ENCODE results near the gene IRAG1. TPM values are rescaled to one million over a fixed set of nuclear protein-coding genes. Genes with fewer than 3 reads are reported as not detected.

The IRAG1 gene
- total RNA-seq, 2 donors from 2014 or later = 4.2 to 7.3 TPM

DNA sequence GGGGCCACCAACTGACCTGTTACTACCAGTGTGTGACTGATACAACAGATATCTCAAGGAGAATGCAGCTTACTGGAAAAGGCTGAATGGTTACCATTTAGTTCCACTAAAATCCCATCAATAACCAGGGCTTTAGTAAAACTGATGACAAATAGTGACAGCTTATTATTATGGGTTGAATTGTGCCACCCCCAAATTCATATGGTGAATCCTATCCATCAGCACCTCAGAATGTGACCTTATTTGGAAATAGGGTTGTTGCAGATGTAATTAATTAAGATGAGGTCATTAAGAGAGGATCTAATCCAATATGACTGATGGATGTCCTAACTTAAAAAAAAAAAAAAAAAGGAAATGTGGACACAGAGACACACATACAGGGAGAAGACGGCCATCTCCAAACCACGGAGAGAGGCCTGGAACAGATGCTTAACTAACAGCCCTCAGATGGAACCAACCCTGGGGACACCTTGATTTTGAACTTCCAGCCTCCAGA, 27.4 kb upstream of the IRAG1 start:
- no peaks in the 10 kb centered on the region for H3K36me3 Mint-ChIP-seq (ENCODE audit: low read depth)
- H3K36me3 ChIP-seq (ENCODE audit: control insufficient read depth, insufficient read depth, low read length) = no peaks in the 10 kb centered on the region

DNA sequence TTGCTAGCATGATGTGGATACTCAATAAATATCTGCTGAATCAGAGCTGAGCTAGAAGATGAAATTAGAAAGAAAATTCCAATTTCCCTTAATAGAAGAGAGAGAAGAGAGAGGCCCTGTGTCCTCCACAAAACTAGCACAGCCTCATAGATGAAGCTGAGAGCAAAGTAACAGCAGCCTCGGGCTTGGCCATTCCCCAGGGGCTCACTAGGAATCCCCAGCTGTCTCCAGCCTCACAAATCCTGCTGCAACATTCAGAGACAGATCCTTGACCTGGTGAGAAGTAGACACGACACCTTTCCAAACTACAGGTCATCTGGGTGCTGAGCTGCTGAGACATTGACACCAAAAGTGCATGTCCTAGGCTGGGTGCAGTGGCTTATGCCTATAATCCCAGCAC, 26.1 kb upstream of the IRAG1 start:
- Mint-ChIP-seq H3K9me3 (no peaks in the 10 kb centered on the region), H3K27ac (no peak overlapping the region), H3K4me1 (no peaks in the 10 kb centered on the region), H3K36me3 (ENCODE audit: low read depth) (no peaks in the 10 kb centered on the region), H3K4me3 (no peak overlapping the region), H3K27me3 (ENCODE audit: insufficient read depth) (no peaks in the 10 kb centered on the region)
- H3K9ac ChIP-seq (ENCODE audit: extremely low read depth, low read length, poor library complexity, severe bottlenecking) = no peak overlapping the region
- 83 to 94% methylated on average over 1 to 2 of the region's 2 CpGs for WGBS, 2 experiments (ENCODE audit: insufficient coverage in 1 of 2, insufficient read length in 1 of 2)
- no peaks in the 10 kb centered on the region for H3K36me3 ChIP-seq (ENCODE audit: control insufficient read depth, insufficient read depth, low read length)
- H3K4me3 ChIP-seq (ENCODE audit: low read length) = no peak overlapping the region
- DNase-seq = no peak
- H3K4me1 ChIP-seq (ENCODE audit: control insufficient read depth, insufficient read depth, low read length) = no peaks in the 10 kb centered on the region
- no peak overlapping the region for H3K27ac ChIP-seq (ENCODE audit: low read depth, low read length)
- no peaks in the 10 kb centered on the region for H3K27me3 ChIP-seq (ENCODE audit: control insufficient read depth, insufficient read depth, low read length, poor library complexity, severe bottlenecking)
- TF ChIP-seq, protein P1, sequence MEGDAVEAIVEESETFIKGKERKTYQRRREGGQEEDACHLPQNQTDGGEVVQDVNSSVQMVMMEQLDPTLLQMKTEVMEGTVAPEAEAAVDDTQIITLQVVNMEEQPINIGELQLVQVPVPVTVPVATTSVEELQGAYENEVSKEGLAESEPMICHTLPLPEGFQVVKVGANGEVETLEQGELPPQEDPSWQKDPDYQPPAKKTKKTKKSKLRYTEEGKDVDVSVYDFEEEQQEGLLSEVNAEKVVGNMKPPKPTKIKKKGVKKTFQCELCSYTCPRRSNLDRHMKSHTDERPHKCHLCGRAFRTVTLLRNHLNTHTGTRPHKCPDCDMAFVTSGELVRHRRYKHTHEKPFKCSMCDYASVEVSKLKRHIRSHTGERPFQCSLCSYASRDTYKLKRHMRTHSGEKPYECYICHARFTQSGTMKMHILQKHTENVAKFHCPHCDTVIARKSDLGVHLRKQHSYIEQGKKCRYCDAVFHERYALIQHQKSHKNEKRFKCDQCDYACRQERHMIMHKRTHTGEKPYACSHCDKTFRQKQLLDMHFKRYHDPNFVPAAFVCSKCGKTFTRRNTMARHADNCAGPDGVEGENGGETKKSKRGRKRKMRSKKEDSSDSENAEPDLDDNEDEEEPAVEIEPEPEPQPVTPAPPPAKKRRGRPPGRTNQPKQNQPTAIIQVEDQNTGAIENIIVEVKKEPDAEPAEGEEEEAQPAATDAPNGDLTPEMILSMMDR (conservative IDR thresholded peaks at IDR 0.05) = no peak
- H3K9me3 ChIP-seq (ENCODE audit: control insufficient read depth, low read length) = no peaks in the 10 kb centered on the region

More for the DNA sequence above, 27.4 kb upstream of the IRAG1 start:
- Histone ChIP-seq H3K4me3 (ENCODE audit: low read length) (no peak overlapping the region), H3K9ac (ENCODE audit: extremely low read depth, low read length, poor library complexity, severe bottlenecking) (no peak overlapping the region), H3K4me1 (ENCODE audit: control insufficient read depth, insufficient read depth, low read length) (no peaks in the 10 kb centered on the region), H3K27ac (ENCODE audit: low read depth, low read length) (no peak overlapping the region), H3K9me3 (ENCODE audit: control insufficient read depth, low read length) (no peaks in the 10 kb centered on the region), H3K27me3 (ENCODE audit: control insufficient read depth, insufficient read depth, low read length, poor library complexity, severe bottlenecking) (no peaks in the 10 kb centered on the region)
- no peaks in the 10 kb centered on the region for H3K9me3 Mint-ChIP-seq
- no peak for DNase-seq
- H3K27me3 Mint-ChIP-seq (ENCODE audit: insufficient read depth) = no peaks in the 10 kb centered on the region
- no peak overlapping the region for H3K4me3 Mint-ChIP-seq
- TF ChIP-seq, protein P1 (conservative IDR thresholded peaks at IDR 0.05) = no peak
- H3K27ac Mint-ChIP-seq = no peak overlapping the region
- H3K4me1 Mint-ChIP-seq = no peaks in the 10 kb centered on the region
- WGBS, 2 experiments (ENCODE audit: insufficient coverage in 1 of 2, insufficient read length in 1 of 2) = 90 to 94% methylated on average over 2 of the region's 2 CpGs

DNA sequence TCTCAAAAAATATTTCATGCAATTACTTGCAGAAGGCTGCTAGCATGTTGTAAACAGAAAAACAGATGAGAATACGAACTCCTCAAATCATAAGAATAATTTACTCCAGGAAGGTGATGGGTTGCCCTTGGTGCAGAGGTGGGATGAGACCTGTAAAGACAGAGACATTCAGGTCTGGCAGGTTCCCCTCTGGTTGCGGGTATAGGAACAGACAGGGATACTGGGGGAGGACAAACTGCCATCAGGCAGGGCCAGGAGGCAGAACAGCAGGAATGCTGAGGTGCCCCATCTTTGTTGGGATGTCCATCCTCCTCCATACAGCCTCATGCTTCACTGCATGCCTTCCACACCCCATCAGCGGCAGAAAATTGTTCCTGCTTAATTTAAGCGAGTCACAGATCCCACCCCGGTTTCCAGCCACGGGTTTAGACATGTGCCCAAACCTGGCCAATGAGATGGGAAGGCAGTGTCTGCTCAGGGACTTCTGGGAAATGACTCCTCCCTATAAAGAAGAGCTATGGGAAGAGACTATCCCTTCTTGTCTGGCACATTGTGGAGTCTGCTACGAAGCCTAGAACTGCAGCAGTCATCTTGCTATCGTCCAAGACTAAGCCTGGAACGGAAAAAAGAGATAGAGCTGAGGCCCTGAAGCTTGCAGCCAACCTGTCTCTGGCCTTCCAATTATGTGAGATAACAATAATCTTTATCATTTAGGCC, 23.1 kb upstream of the IRAG1 start:
- H3K36me3 Mint-ChIP-seq (ENCODE audit: low read depth) = no peaks in the 10 kb centered on the region
- Histone ChIP-seq H3K27me3 (ENCODE audit: control insufficient read depth, insufficient read depth, low read length, poor library complexity, severe bottlenecking) (no peaks in the 10 kb centered on the region), H3K36me3 (ENCODE audit: control insufficient read depth, insufficient read depth, low read length) (no peaks in the 10 kb centered on the region), H3K9ac (ENCODE audit: extremely low read depth, low read length, poor library complexity, severe bottlenecking) (no peak overlapping the region), H3K4me3 (ENCODE audit: low read length) (no peak overlapping the region), H3K4me1 (ENCODE audit: control insufficient read depth, insufficient read depth, low read length) (no peaks in the 10 kb centered on the region), H3K27ac (ENCODE audit: low read depth, low read length) (no peak overlapping the region), H3K9me3 (ENCODE audit: control insufficient read depth, low read length) (no peaks in the 10 kb centered on the region)
- 91 to 98% methylated on average over 9 of the region's 9 CpGs for WGBS, 2 experiments (ENCODE audit: insufficient coverage in 1 of 2, insufficient read length in 1 of 2)
- no peaks in the 10 kb centered on the region for H3K4me1 Mint-ChIP-seq
- no peak overlapping the region for H3K27ac Mint-ChIP-seq
- no peaks in the 10 kb centered on the region for H3K27me3 Mint-ChIP-seq (ENCODE audit: insufficient read depth)
- no peak overlapping the region for H3K4me3 Mint-ChIP-seq
- no peak for DNase-seq
- H3K9me3 Mint-ChIP-seq = no peaks in the 10 kb centered on the region
- TF ChIP-seq, protein P1 (conservative IDR thresholded peaks at IDR 0.05) = no peak
